Forelimb muscle (tissue), 1 donor: ENCODE results near the gene MIPEP. TPM values are rescaled to one million over a fixed set of nuclear protein-coding genes. Genes with fewer than 3 reads are reported as not detected.
"Not testable (repeated sequence)": the region's sequence is repeated elsewhere in the genome, so short reads cannot be mapped to it uniquely, and the experiment has no call there.

Source experiments
- DNase-seq: peaks from one replicate; pipeline ENCODE4 v3.0.0-alpha.2; 2013; ENCODE audit warnings: low read depth
- polyA plus RNA-seq: library from polyadenylated mRNA; unstranded; fragments of 120-200 nt; gene quantifications from one replicate; pipeline ENCODE4 v1.2.1, GENCODE V29; 2013; ENCODE audit not compliant: insufficient read length

The MIPEP gene
- polyA plus RNA-seq, 1 donor, result 7.9 TPM

GRCh38 chr13:23889615-23890607, 711 bp upstream of the MIPEP start:
- no peak for DNase-seq

- not testable (repeated sequence) for DNase-seq
Measured at GRCh38 chr13:23884361-23884760, 4.8 kb downstream of the MIPEP start.

GRCh38 chr13:23883255-23883654, 5.9 kb downstream of the MIPEP start:
- DNase-seq, result no peak

- DNase-seq, result not testable (repeated sequence)
Measured at GRCh38 chr13:23881402-23881800, 7.8 kb downstream of the MIPEP start.

GRCh38 chr13:23880493-23881401, 8.5 kb downstream of the MIPEP start:
- DNase-seq, result not testable (repeated sequence)

GRCh38 chr13:23877286-23877685, 11.9 kb downstream of the MIPEP start:
- DNase-seq, result no peak

GRCh38 chr13:23876265-23876664, 12.9 kb downstream of the MIPEP start:
- DNase-seq, result no peak

- no peak for DNase-seq
Measured at GRCh38 chr13:23871616-23872220, 17.5 kb downstream of the MIPEP start.

GRCh38 chr13:23870356-23871140, 18.7 kb downstream of the MIPEP start:
- no peak for DNase-seq

GRCh38 chr13:23868521-23868920, 20.7 kb downstream of the MIPEP start:
- DNase-seq, result no peak

- DNase-seq, result no peak
Measured at GRCh38 chr13:23867027-23867491, 22.1 kb downstream of the MIPEP start.

GRCh38 chr13:23866420-23867026, 22.7 kb downstream of the MIPEP start:
- no peak for DNase-seq

GRCh38 chr13:23865906-23866305, 23.3 kb downstream of the MIPEP start:
- DNase-seq, result no peak

GRCh38 chr13:23865026-23865425, 24.2 kb downstream of the MIPEP start:
- no peak for DNase-seq

- DNase-seq, result no peak
Measured at GRCh38 chr13:23861310-23861709, 27.9 kb downstream of the MIPEP start.

- DNase-seq, result no peak
Measured at GRCh38 chr13:23859904-23860303, 29.3 kb downstream of the MIPEP start.

- DNase-seq, result no peak
Measured at GRCh38 chr13:23859455-23859854, 29.7 kb downstream of the MIPEP start.

- DNase-seq, result no peak
Measured at GRCh38 chr13:23858546-23858945, 30.7 kb downstream of the MIPEP start.

GRCh38 chr13:23856008-23856750, 33.0 kb downstream of the MIPEP start:
- DNase-seq, result no peak

GRCh38 chr13:23855360-23855759, 33.8 kb downstream of the MIPEP start:
- no peak for DNase-seq
